Measurements from ENCODE around the gene MARK1. TPM values are rescaled to one million over a fixed set of nuclear protein-coding genes. Genes with fewer than 3 reads are reported as not detected.

The MARK1 gene
- total and polyA plus RNA-seq, 9 donors, result 1.2 to 8.1 (median 2.8) TPM

- 59 to 67% (median 63%) methylated on average over 4 of the region's 4 CpGs for WGBS, 3 donors
- TF ChIP-seq EP300 (IDR thresholded peaks at IDR 0.05) (no peak), CTCF (IDR thresholded peaks at IDR 0.05) (no peak), POLR2A (IDR thresholded peaks at IDR 0.05) (no peak)
- no peaks in the 10 kb centered on the region for H3K9me3 ChIP-seq
Observed at GRCh38 chr1:220684890-220685289, 157.0 kb downstream of the MARK1 start.

GRCh38 chr1:220685879-220686278 is 157.9 kb downstream of the MARK1 start:
- H3K4me3 ChIP-seq, result no peak overlapping the region
- intact Hi-C loops (cut with DNase I), result no loop called here
- DNase-seq, result no peak
- TF ChIP-seq POLR2A (IDR thresholded peaks at IDR 0.05) (no peak), CTCF (IDR thresholded peaks at IDR 0.05) (no peak), EP300 (IDR thresholded peaks at IDR 0.05) (no peak)
- peaks cover 2% of the 10 kb centered on the region for H3K4me1 ChIP-seq (ENCODE audit: insufficient read depth)
- no peaks in the 10 kb centered on the region for H3K27me3 ChIP-seq
- H3K27ac ChIP-seq, result no peak overlapping the region
- H3K36me3 ChIP-seq, result no peaks in the 10 kb centered on the region
- H3K9me3 ChIP-seq, result no peaks in the 10 kb centered on the region
- WGBS, 3 donors, result 89 to 92% (median 91%) methylated on average over 3 of the region's 3 CpGs

More at GRCh38 chr1:220684890-220685289, 157.0 kb downstream of the MARK1 start:
- Histone ChIP-seq H3K4me1 (ENCODE audit: insufficient read depth) (peaks cover 1% of the 10 kb centered on the region), H3K4me3 (no peak overlapping the region), H3K27ac (no peak overlapping the region), H3K36me3 (no peaks in the 10 kb centered on the region), H3K27me3 (no peaks in the 10 kb centered on the region)
- intact Hi-C loops (cut with DNase I), result loop anchor here in 1 of 4 donors (5.0 kb wide), 1 partner anchor 97 kb away; no protein-coding TSS in a partner anchor
- DNase-seq, result no peak

- Histone ChIP-seq H3K27ac (no peak overlapping the region), H3K4me3 (no peak overlapping the region), H3K4me1 (ENCODE audit: insufficient read depth) (peaks cover 2% of the 10 kb centered on the region), H3K9me3 (no peaks in the 10 kb centered on the region), H3K27me3 (no peaks in the 10 kb centered on the region), H3K36me3 (no peaks in the 10 kb centered on the region)
- 81 to 86% (median 81%) methylated on average over 5 of the region's 5 CpGs for WGBS, 3 donors
- no peak for DNase-seq
- TF ChIP-seq CTCF (IDR thresholded peaks at IDR 0.05) (no peak), EP300 (IDR thresholded peaks at IDR 0.05) (no peak), POLR2A (IDR thresholded peaks at IDR 0.05) (no peak)
- intact Hi-C loops (cut with DNase I), result no loop called here
Observed at GRCh38 chr1:220687809-220688208, 159.9 kb downstream of the MARK1 start.

- TF ChIP-seq CTCF (IDR thresholded peaks at IDR 0.05), result no peak
- Histone ChIP-seq H3K27me3 (no peaks in the 10 kb centered on the region), H3K4me3 (peak overlapping the region; percentile 49), H3K9me3 (no peaks in the 10 kb centered on the region), H3K4me1 (ENCODE audit: insufficient read depth) (peaks cover 2% of the 10 kb centered on the region), H3K27ac (no peak overlapping the region), H3K36me3 (no peaks in the 10 kb centered on the region)
- WGBS, 3 donors, result 21 to 28% (median 24%) methylated on average over 14 of the region's 14 CpGs
- intact Hi-C loops (cut with DNase I), result loop anchor here in 2 of 4 donors (2.0 to 5.0 kb wide), 2 partner anchors 43 kb away; no protein-coding TSS in a partner anchor
- DNase-seq, result no peak
Observed at GRCh38 chr1:220689666-220690065, 161.7 kb downstream of the MARK1 start.

All from ovary (tissue), 9 donors.